H4 (cell line): ENCODE measurements around the gene PCYOX1L. TPM values are rescaled to one million over a fixed set of nuclear protein-coding genes. Genes with fewer than 3 reads are reported as not detected.
A peak's percentile ranks its signal among the peaks of the same experiment; 100 is the strongest.

Experiments used
- DNase-seq: peaks from one replicate; pipeline ENCODE4 v3.0.0-alpha.2; 2015; ENCODE audit warnings: low spot score
- total RNA-seq: library from RNA; depleted of rRNA; stranded (reverse); fragments of >200 nt; shearing (Covaris generic); gene quantifications from 2 replicates; pipeline ENCODE4 v1.2.3, GENCODE V29; 2014

Gene PCYOX1L
- total RNA-seq, 1 experiment from 2014 or later = 19.5 TPM

GRCh38 chr5:149333711-149334443 is 24.0 kb upstream of the PCYOX1L start:
- DNase-seq = no peak

DNA sequence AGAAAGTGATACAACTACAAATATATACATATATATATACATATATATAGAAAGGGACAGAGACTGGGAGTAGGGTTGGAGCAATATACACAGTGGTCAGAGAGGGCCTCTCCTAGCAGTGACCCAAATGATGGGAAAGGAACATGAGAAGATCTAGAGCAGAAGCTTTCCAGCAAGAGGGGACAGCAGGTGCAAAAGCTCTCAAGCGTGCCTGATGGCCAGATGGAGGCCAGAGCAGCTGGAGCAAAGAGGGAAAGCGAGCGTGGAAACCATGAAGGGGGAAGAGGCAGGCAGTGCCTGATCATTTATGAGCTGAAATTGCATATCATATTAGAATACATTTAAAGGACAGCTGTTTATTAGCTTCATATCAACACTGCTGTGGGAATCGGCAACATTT is 20.1 kb upstream of the PCYOX1L start:
- no peak for DNase-seq

GRCh38 chr5:149338364-149338763 is 19.5 kb upstream of the PCYOX1L start:
- DNase-seq = no peak

DNA sequence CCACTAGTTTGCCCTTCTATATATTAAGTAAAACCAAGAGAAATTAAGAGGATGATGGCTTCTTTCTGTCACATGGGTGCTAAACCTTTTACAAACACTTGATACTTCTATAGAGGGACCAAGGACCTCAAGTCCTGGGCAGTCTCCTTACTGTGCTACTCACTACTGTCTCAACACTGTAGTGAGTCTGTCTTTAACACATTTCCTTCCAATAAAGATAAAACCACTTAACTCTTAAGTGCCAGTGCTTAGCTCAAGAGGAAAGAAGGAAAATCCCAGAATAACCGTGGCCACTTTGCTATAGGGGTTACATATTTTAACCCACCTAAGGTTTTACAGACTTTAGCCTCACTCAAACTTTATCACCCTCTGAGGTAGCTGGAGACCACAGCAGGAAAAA is 16.9 kb upstream of the PCYOX1L start:
- DNase-seq = no peak

GRCh38 chr5:149341876-149342275 is 16.0 kb upstream of the PCYOX1L start:
- no peak for DNase-seq

DNA sequence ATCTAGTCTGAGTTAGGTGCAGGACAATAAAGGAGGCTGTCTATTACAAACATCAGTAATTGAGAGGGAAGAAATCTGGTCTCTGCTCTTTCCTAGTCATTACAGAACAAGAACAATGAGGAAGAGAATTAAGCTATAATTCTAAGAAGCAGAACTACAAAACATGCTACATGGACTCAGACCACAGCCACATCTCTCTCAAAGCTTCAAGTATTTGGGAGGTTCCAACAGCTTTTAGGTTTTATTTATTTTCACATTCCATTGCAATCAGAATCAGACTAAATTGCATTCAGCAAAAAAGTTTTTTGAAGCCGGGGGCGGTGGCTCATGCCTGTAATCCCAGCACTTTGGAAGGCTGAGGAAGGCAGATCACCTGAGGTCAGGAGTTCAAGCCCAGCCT is 13.7 kb upstream of the PCYOX1L start:
- no peak for DNase-seq

- DNase-seq = peak; percentile 96
Observed at GRCh38 chr5:149345147-149345891, 12.5 kb upstream of the PCYOX1L start, which contains the start of gene GRPEL2. Gene GRPEL2 (plus strand): TSS chr5:149345499. CDS start chr5:149345540, 41 bp downstream.

DNA sequence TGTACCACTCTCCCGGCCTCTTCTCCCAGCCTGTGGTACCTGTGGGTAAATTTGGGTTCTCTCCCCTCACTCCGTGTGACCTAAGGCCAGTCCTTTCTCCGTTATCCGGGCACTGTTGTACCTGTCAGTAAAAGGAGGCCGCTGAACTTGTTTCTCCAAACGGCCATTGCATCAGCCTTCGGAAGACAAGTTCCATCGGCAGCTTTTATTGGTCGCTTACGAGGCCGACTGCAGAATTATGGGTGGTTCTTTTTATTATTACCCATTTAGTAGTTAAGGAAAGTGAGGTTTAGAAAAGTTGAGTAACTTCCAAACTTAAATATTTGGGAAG is 12.0 kb upstream of the PCYOX1L start:
- no peak for DNase-seq

- no peak for DNase-seq
Observed at GRCh38 chr5:149348518-149348917, 9.3 kb upstream of the PCYOX1L start.

GRCh38 chr5:149349382-149349781 is 8.5 kb upstream of the PCYOX1L start:
- no peak for DNase-seq

- no peak for DNase-seq
Observed at GRCh38 chr5:149352169-149352568, 5.7 kb upstream of the PCYOX1L start.

DNA sequence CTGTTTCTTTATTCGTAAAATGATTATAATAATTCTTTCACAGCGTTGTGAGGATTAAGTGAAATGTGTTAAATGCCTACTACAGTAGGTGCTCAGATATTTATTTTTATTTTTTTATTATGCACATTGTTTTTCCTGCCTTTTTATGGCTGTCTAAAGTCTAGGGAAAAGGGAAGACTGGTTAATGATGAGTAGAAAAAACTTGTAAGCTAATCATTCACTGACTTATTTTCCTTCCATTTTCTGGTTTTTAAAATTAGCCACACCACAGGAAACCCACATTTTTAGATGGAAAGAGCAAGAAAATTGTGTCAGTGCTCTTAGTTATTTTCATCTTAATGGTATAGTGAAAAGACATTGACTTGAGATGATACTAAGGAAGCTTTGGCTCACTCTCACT is 3.9 kb upstream of the PCYOX1L start:
- no peak for DNase-seq

- no peak for DNase-seq
Observed at GRCh38 chr5:149355688-149356087, 2.2 kb upstream of the PCYOX1L start.

DNA sequence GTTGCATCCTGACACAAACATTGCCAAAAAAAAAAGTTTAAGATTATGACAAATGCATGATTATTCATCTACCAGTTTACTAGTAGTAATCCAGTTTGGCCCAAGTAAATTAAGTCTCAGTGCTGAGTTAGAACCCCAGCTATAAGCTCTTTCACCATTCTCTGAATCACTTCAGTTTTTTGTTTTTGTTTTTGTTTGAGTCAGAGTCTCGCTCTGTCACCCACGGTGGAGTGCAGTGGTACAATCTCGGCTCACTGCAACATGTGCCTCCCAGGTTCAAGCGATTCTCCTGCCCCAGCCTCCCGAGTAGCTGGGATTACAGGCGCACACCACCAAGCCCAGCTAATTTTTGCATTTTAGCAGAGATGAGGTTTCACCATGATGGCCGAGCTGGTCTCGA is 1.5 kb upstream of the PCYOX1L start:
- no peak for DNase-seq

GRCh38 chr5:149358294-149358651 is 427 bp downstream of the PCYOX1L start:
- DNase-seq = peak; percentile 19

DNA sequence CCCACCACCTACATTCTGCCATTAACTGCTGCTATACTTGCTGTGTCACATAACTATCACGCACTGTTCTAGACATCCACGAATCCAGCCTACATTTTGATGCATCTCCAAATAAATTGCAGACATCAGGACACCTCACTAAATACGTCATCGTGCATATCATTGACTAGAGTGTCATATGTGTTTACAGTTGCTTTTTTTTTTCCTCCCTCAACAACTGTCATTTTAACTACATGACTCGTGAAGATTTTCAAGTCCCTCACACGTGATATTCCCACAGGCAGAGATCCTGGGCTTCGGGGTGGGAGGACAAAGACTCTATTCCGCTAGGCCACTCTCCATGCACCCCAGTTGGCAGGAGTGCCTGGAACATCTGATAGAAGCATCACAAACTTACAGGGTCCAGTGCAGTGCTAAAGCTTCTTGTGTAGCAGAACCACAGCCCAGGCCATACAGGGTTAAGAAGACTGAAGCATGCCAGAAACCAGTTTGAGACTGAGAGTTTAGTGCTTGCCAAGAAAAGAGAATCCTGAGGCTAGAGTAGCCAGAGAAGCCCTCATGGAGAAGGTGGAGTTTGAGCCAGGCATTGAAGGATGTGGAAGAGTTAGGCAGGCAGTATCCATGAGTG is 1.1 kb downstream of the PCYOX1L start:
- DNase-seq = no peak

GRCh38 chr5:149360272-149360671 is 2.4 kb downstream of the PCYOX1L start:
- DNase-seq = no peak

DNA sequence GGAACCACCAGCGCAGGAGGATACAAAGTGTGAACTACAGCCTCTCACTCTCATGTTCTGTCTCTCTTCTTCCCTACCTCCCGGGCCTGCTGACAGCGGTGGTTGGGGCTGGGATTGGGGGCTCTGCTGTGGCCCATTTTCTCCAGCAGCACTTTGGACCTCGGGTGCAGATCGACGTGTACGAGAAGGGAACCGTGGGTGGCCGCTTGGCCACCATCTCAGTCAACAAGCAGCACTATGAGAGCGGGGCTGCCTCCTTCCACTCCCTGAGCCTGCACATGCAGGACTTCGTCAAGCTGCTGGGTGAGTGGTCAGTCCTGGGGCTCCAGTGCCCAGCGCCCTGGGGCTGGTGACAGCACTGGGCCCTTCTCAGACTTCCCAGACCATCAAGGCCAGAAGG is 4.7 kb downstream of the PCYOX1L start:
- no peak for DNase-seq

DNA sequence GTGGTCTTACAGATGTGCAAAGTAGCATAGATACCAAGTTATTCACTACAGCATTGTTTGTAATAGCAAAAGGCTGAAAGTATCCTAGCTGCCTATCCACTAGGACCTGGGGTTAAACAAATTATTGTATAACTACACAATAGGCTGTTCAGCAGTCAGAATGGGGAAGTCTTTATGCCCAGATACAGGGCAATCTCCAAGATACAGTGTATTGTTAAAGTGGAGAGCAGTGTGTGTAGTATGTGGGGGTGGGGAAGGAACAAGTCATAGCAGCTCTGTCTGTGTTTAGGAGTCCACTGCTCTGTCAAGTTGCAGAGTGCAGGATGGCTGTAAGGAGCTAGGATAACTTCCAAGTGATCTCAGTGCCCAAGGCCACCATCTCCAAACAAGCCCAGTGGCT is 5.5 kb downstream of the PCYOX1L start:
- no peak for DNase-seq

GRCh38 chr5:149363936-149364335 is 6.1 kb downstream of the PCYOX1L start:
- DNase-seq = no peak

DNA sequence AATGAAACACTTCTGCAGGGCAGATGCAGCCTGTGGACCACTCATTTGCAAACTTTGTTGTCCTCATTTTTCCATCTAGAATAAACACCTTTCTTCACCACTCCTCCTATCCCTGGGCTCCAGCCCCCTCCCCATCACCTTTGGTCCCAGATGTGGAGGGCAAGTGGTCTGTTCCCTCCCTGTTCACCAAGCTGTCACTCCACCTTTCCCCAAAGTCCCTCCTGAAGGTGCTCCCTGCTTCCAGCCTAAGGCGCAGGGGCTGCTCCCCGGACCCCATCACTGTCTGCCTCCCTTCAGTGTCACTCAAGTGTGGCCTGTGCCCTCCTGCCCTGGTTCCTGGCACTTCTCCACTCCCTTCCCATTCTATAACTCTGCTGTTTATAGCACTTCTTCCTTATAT is 6.9 kb downstream of the PCYOX1L start:
- no peak for DNase-seq

- DNase-seq = no peak
Observed at GRCh38 chr5:149365418-149365817, 7.6 kb downstream of the PCYOX1L start.

GRCh38 chr5:149366169-149366729 is 8.4 kb downstream of the PCYOX1L start:
- no peak for DNase-seq
